GM12801 (cell line): ENCODE measurements around the gene SCYL1.

Experiments
- CTCF ChIP-seq: IDR thresholded peaks from one replicate; pipeline ENCODE4 v1.5.1; 2011; ENCODE audit warnings: control low read depth; ENCODE audit not compliant: insufficient read length; ENCODE audit errors: extremely low read depth

The SCYL1 gene

DNA sequence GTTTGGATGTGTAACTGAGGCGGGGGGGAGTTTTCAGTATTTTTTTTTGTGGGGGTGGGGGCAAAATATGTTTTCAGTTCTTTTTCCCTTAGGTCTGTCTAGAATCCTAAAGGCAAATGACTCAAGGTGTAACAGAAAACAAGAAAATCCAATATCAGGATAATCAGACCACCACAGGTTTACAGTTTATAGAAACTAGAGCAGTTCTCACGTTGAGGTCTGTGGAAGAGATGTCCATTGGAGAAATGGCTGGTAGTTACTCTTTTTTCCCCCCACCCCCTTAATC is 23.8 kb upstream of the SCYL1 start:
- no peak for TF ChIP-seq CTCF

- no peak for TF ChIP-seq CTCF
Measured at GRCh38 chr11:65501472-65502273, 23.2 kb upstream of the SCYL1 start.

GRCh38 chr11:65502274-65502554 is 22.7 kb upstream of the SCYL1 start:
- no peak for TF ChIP-seq CTCF

DNA sequence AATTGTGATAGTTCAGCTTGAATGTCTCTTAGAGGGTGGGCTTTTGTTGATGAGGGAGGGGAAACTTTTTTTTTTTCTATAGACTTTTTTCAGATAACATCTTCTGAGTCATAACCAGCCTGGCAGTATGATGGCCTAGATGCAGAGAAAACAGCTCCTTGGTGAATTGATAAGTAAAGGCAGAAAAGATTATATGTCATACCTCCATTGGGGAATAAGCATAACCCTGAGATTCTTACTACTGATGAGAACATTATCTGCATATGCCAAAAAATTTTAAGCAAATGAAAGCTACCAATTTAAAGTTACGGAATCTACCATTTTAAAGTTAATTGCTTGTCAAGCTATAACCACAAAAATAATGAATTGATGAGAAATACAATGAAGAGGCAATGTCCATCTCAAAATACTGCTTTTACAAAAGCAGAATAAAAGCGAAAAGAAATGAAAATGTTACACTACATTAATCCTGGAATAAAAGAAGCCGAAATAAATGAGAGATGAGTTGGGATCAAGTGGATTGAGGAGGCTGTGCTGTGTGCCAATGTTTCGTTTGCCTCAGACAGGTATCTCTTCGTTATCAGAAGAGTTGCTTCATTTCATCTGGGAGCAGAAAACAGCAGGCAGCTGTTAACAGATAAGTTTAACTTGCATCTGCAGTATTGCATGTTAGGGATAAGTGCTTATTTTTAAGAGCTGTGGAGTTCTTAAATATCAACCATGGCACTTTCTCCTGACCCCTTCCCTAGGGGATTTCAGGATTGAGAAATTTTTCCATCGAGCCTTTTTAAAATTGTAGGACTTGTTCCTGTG is 22.1 kb upstream of the SCYL1 start:
- TF ChIP-seq CTCF = no peak

DNA sequence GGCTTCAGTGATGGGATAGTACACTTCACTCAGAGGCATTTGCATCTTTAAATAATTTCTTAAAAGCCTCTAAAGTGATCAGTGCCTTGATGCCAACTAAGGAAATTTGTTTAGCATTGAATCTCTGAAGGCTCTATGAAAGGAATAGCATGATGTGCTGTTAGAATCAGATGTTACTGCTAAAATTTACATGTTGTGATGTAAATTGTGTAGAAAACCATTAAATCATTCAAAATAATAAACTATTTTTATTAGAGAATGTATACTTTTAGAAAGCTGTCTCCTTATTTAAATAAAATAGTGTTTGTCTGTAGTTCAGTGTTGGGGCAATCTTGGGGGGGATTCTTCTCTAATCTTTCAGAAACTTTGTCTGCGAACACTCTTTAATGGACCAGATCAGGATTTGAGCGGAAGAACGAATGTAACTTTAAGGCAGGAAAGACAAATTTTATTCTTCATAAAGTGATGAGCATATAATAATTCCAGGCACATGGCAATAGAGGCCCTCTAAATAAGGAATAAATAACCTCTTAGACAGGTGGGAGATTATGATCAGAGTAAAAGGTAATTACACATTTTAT is 21.4 kb upstream of the SCYL1 start:
- no peak for TF ChIP-seq CTCF

GRCh38 chr11:65503949-65504673 is 20.8 kb upstream of the SCYL1 start:
- TF ChIP-seq CTCF = no peak

DNA sequence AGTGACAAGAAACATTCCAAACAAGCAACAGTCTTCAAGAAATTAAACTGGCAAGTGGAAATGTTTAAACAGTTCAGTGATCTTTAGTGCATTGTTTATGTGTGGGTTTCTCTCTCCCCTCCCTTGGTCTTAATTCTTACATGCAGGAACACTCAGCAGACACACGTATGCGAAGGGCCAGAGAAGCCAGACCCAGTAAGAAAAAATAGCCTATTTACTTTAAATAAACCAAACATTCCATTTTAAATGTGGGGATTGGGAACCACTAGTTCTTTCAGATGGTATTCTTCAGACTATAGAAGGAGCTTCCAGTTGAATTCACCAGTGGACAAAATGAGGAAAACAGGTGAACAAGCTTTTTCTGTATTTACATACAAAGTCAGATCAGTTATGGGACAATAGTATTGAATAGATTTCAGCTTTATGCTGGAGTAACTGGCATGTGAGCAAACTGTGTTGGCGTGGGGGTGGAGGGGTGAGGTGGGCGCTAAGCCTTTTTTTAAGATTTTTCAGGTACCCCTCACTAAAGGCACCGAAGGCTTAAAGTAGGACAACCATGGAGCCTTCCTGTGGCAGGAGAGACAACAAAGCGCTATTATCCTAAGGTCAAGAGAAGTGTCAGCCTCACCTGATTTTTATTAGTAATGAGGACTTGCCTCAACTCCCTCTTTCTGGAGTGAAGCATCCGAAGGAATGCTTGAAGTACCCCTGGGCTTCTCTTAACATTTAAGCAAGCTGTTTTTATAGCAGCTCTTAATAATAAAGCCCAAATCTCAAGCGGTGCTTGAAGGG is 20.0 kb upstream of the SCYL1 start:
- TF ChIP-seq CTCF = no peak
